NCI-H526 treated with DMSO at 0.1 percent for 48 hours (cell line): ENCODE measurements around the gene HLTF.

Source experiments
- DNase-seq: peaks from one replicate; lab custom pipeline; 2025; lab: John Stamatoyannopoulos, UW

The HLTF gene

DNA sequence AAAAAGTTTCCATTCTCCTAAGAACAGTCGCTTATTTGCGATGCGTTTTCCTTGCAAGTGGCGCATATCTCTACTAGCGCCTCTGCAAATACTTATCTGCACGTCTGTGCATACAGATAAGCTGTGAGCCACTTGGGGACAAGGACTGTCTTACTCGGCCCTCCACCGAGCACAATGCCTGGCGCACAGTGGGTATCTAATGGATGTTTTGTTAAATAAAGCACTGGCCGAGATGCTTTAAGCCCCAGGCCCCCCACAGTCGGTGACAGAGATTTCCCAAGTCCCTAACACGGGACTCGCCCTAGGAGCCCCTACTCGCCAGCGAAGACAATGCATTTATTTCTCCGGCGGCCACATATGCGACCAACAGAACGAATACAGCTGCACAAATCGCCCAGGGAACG is 503 bp downstream of the HLTF start:
- peak; percentile 67 for DNase-seq

DNA sequence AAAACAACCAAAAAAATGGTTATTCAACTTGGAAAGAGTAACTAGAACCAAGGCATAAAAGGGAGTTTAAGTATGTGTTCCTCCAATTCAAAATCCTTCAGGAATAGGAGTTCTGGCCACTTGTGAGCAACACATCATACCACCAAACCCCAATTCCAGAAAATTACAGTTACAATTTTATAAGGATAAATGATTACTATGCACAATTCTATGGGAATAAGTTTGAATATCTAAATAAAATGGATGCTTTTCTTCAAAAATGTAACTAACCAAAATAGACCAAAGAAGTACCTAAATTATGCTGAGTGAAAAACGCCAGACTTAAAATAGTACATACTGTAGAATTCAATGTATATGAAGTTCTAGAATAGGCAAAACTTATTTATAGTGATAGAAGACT is 4.6 kb downstream of the HLTF start:
- DNase-seq, result no peak

DNA sequence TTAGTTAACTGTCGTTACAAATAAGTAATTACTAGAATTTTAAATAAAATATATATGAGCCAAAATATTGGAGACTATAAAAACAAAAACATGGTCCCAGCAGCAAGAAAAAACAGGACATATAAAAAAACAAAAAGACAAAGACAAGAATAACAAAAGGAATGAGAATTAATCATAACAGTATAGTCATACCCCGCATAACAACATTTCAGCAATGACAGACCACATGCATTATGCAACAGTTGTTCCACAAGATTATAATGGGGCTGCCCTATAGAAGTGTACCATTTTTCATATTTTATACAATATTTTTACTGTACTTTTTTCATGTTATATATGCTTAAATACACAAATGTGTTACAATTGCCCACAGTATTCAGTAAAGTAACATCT is 5.6 kb downstream of the HLTF start:
- DNase-seq, result no peak

DNA sequence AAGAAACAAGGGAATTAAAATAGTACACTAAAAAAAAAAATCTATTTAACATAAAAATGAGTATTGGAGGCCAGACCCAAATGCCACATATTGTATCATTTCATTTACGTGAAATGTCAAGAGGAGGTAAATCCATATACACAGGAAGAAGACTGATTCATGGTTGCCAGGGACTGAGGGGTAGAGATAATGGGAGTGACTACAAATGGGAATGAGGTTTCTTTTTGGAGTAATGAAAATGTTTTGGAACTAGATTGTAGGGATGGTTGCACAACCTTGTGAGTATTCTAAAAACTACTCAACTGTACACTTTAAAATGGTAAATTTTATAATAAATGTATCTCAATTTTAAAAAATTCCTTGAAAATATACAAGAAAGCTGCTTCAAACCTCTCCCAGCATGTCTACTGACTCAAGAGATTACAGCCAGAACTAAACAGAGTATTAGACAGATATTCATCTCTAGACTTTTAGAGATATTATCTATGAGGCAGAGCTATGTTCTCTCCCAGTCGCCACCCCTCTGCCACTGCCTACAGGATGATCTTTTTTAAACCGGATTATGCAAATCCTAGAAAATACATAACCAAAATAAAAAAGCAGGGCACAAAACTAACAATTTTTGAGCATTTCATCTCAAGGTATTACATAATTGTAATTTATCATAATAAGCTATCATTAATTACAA is 6.2 kb downstream of the HLTF start:
- DNase-seq, result no peak

DNA sequence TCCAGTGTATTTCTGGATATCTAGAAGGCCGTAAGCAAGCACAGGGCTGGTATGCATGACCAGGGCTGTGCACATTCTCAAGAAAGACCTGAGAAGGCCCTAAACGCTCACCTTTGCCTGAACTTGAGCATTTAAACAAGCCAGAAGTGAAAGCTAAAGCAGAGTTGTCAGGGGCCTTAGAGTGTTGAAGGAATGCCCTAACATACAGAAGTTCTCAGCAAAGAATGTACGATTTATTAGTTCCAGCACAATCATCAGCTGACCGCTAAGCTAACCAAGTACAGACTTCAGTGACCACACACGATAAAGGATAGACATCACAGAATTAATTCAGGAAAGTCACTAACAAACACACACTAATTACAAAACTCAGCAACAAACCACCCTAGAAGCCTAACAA is 8.7 kb downstream of the HLTF start:
- no peak for DNase-seq

DNA sequence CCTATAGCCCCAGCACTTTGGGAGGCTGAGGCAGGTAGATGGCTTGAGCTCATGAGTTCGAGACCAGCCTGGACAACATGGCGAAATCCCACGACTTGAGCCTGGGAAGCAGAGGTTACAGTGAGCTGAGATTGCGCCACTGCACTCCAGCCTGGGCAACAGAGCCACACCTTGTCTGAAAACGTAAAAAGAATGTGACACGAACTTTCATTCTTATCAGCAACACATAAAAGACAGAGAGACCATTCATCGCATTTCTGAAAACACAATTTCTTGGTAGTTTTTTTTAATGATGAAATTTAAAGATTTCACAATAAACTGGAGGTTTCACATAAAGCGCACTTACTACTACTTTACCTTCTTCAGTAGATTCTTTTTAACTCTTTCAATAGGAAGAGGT is 18.4 kb downstream of the HLTF start:
- DNase-seq, result no peak

DNA sequence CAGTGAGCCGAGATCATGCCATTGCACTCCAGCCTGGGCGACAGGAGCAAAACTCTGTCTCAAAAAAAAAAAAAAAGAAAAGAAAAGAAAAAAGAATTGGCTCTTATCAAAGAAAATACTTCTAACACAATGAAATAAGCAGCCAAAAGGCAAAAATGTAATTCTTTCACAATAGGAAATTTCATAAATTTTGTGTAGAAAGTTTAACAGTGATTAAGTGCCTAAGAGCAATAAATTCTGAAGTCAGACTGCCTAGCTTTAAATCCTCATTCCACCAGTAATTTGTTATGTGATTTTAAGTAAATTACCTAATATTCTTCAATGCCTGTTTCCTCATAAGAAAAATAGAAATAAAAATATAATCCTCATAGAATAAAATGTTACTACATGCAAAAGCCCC is 24.6 kb downstream of the HLTF start:
- no peak for DNase-seq

DNA sequence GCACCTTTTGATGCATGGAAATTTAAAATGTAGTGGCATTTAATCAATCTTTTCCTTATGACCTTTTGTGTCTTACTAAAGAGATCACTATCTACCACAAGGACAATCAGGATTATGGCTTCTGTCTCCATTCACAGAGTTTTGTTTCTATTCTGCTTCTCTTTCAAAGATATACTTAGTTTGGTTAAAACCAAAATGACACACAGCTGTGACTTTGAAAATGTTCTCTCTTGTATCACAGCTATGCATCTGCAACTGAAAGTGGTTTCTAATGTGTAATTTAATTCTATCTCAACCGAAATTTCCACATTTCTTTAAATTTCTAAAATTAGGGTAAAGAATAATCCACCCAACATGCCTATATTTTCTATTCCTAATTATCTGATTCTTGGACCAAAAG is 27.7 kb downstream of the HLTF start:
- DNase-seq, result no peak

DNA sequence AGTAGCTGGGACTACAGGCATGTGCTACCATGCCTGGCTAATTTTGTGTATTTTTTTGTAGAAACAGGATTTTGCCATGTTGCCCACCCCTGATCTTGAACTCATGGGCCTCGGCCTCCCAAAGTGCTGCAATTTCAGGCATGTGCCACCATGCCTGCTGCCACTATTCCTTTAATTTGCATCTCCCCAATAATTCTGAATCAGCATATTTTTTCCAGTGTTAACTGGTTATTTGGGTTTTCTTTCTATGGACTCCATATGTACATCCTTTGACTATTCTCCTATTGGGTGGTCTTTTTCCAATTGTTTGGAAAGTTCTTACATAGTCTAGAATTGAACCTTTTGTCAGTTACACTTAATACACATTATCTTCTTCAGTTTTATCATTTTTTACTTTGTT is 28.1 kb downstream of the HLTF start:
- DNase-seq, result no peak

DNA sequence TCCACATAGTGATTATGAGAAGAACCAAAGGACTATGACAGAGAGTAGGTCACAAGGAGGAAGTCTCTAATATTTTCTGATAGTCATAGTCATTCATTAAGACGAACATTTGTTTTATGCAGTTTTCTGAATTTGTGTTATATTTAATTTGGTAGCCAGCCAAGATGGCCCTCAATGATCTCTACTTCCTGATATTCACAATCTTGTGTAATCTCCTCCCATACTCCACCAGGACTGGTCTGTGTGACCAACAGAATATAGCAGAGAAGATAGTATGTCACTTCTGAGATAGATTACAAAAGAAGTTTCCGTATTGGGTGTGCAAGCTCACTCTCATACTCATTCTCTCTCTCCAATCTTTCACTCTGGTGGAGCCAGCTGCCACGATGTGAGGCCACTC is 30.8 kb downstream of the HLTF start:
- DNase-seq, result no peak

DNA sequence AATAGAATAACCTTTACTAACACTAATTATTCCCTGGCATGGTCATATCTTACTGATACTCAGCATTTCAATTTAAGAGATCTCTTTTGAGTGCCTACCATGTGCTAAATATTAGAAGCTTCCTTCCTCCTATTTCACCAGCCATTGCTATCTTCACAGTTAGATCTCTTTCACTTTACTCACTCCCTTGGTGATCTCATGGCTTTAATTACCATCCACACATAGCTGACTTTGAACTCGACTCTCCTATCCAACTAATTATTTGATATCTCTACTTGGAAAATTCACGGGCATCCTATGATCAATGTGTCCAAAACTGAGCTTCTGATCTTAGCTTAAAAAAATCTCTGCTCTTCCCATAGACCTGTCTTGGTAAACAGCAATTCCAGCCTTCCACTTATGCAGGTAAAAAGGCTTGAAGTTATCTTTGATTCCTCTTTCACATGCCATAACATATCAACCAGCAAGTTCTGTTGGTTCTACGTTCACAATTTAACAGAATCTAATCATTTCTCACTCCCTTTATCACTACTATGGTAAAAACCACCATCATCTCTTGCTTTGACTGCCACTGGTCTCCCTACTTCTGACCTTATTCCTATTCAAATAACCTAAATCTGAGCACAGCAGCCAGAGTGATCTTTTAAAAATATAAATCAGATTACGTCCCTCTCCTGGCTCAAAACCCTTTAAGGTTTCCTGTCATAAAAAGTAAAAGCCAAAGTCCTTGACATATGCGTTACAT is 41.8 kb downstream of the HLTF start:
- DNase-seq, result no peak

DNA sequence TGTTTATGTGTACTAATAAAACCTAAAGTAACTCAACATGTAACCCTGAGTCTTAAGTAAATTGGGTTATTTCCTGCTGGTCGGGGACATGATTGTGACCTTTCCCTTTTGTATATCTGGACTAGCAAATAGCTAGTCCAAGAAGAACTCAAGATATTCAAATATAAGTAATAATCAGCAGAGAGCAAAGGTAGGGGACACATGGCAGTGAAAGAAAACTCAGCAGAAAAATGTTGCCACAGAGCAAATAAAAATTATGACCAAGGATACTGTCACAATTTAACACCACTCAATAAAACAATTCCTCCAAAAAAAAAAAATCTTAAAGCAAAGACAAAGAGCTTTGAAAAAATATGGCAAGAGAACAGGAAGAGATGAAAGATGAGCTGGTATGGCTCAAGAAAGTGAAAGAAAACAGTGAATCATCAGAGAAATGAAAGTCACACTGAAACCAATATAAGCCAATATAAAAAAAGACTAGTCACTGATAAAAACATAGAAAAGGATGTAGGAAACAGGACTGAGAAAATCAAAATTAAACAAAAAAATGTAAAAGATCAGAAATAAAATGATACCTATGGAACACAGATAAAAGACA is 43.4 kb downstream of the HLTF start:
- DNase-seq, result no peak

DNA sequence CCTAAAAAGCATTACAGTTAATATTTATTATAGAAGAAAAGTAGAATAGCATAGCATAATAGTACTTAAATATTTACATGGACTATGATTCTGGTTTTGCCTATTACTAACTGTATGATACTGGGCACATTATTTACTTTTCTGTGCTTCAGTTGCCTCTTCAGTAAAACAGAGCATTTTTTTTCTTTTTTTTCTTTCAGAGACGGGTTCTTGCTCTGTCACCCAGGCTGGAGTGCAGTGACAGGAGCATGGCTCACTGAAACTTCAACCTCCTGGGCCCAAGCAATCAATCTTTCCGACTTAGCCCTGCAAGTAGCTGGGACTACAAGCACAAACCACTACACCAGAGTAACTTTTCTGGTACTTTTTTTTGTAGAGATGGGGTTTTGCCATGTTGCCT is 48.0 kb downstream of the HLTF start:
- no peak for DNase-seq

DNA sequence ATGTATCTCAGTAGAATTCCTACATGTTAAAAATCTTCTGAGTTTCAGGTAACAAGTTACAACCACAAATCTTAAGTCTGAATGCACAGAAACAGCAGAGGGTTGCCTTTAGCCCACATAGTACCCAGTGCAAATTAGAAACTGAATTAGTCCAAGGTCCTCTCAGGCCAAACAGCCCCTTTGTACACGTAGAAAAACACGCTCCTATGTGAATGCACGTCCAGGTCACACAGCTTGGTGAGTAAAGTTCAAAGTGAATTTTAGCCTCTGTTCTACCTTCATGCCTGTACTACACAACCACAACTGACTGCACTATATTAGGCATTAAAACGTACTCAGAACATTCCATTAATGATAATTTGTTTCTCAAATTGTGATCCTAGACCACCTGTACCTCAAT is 48.6 kb downstream of the HLTF start:
- DNase-seq, result no peak

DNA sequence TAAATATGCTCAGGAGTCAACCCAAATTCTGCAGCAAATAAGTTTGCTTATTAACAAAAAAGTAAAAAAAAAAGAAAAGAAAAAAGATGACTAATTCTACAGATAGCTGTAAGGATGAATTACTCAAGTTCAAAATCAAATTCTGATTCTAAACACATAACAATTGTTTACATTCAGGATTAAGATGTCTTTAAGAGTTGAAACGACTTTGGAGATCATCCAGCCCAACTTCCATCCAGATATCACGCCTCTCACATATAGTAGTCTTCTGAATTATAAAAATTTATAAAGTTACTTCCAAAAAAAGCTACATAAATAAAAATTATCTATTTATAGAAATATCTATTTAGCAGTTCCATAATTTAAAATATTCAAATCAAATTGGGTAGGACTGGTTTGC is 55.2 kb downstream of the HLTF start:
- no peak for DNase-seq

DNA sequence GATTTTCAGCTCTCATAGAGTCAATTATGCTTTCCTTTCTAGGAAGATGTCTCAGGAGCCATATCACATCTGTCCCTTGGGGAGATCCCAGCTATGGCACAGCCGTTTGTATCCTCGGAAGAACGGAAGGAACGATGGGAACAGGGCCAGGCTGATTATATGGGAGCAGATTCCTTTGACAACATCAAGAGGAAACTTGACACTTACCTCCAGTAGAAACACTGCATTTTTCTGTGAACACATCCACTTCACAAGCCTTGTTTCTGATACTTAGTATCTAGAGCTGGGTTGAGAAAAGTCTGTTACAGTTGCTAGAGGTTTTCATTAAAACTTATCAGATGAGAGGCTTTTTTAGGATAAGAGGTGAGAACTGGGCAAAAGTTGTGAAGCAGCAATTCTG is 59.6 kb downstream of the HLTF start:
- no peak for DNase-seq

DNA sequence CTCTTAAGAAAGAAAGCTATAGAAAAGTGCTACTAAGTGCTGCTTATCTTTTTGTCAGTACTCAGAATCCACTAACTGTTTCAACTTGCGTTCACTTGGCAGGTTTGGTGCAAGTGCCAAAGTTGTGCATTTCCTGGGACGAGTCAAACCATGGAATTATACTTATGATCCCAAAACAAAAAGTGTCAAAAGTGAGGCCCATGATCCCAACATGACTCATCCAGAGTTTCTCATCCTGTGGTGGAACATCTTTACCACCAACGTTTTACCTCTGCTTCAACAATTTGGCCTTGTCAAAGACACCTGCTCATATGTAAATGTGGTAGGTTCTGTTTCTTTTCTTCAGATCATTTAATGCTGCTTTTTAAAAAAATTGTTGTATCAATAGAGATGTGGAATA is 62.4 kb downstream of the HLTF start:
- DNase-seq, result no peak

DNA sequence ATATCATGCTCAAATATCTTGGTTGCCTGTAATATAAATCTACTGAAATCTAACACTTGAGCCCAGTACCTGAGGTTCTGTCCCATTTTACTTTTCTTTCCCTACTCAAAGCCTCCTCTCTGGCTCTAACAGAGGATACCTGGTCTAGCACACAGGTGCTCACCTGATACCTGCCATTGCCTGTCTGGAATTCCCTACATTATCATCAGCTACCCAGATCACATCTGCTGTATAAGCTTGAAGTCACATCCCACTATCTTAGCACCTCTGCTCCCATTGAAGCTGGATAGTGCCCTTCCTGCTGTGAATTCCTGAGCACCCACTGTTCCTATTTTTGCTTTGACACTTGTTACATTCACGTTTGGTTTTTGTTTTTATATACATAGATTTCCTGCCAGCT is 64.5 kb downstream of the HLTF start:
- DNase-seq, result no peak

DNA sequence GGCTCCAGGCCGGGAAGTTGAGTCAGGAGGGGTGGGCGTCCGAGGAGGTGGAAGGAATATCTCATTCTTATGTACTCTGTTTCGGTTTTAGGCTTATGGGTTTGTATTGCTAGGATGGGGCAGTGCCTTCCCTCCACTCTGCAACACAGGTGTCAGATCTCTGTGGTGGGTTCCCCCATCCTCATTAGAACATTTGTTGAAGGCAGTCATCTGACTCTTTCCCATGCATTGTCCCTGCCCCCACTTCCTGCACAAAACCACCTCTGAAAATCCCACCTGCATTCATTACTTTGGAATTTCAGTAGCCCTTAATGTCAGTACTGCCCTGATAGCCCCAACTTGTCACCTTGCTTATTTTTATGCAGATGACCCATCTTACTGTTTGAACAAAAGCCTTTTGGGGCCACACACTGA is 65.5 kb downstream of the HLTF start:
- no peak for DNase-seq

DNA sequence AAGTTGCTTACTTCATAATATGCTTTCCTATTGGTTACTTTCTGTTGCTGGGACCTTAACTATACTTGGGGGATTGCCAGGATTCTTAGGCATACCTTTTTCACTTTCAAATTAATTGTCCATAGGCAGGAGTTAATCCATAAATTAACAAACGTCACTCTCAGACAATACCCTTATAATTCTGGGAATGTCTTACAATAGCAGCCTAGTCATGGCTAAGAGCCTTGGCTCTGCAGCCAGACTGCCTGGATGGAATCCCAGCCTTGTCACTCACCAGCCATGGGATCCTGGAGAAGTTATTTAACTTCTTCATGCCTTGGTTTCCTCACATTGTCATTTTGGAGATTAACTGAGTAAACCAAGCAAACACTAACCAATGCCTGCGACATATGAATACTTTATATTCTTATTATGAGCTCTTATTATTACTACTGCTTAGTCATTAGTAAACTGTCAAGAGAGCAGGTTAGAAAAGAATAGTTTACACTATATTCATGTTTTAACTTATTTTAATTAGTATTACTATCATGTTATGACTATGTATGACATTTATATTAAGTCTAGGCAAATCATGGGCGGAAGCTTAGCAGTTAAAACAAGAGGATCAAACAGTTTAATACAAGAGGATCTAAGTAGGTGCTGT is 66.0 kb downstream of the HLTF start:
- DNase-seq, result no peak

DNA sequence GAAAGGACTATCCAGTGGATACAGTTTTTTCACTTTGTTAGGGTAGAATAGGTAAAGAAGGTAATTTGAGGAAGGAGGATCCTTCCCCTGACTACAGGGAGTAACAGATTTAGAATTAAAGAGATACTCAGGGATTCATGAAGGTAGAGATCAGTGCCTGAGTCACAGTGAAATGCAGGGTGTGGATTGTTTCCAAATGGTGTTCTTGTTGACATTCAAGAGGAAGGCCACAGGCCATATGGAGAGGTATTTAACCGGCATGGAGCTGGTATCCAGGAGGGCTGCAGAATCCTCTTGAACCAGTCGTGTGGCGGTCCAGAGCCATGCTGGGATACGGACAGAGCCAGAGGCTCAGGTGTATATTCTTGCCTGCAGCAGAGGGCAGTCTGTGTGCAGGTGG is 66.8 kb downstream of the HLTF start:
- DNase-seq, result no peak

DNA sequence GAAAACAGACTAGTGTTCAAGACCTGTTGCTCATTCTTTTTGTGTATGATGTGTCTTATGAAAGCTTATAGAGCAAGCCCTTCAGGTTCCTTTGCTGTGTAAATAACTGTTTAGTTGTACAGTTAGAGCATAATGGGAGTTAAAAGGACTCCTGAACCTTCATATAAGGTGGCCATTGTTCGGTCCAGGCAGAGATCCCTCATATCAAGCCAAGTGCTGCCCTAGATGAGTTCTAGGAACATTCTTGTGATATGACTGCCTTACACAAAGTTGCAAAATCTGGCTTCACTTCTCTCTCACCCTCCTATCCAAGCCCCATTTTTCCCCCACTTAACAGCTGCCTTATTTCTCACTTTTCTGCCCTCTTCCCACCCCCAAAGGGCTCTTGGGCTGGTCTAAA is 68.1 kb downstream of the HLTF start:
- DNase-seq, result no peak
